ENCODE data around the gene NFATC3.

Gene NFATC3

DNA sequence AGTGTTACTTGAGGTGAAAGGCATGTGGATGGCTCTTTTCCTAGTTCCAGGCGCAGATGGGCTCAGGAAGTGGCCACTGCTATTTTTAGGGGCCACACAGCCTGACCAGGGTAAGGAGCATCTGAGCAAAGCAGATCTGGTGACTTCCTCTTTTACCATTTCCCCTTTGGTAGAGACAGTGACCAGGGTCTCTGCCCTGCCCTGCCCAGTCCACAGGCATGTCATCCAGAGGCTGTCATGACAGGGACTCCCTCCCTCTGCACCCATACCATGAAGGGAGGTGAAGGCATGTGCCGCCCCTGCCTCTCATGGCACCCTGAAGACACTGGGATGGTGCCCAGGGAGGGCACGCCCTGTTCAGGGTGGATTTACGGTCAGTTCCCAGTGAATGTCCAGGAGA, 162.2 kb downstream of the NFATC3 start:
- DNase-seq (ENCODE audit: low read depth): no peak

DNA sequence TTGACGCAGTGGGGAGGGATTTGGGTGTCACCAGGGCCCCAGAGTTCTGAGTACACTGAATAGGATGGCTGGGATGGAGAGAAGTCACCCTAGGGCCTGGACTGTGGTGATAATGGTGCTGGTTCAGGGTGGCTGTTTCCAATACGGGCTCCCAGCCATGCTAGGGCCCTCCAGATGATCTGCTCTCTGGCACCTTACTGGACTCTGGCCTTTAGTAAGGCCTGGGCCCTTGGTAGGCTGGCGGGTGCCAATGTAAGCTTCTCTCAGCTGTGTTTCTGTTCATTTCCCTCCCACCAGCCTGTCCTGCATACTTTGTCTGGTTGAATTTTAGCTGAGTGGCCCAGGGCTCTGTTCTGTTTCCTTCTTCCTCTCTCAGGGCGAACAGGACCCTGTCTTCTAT, 162.8 kb downstream of the NFATC3 start:
- no peak for DNase-seq (ENCODE audit: low read depth)

DNA sequence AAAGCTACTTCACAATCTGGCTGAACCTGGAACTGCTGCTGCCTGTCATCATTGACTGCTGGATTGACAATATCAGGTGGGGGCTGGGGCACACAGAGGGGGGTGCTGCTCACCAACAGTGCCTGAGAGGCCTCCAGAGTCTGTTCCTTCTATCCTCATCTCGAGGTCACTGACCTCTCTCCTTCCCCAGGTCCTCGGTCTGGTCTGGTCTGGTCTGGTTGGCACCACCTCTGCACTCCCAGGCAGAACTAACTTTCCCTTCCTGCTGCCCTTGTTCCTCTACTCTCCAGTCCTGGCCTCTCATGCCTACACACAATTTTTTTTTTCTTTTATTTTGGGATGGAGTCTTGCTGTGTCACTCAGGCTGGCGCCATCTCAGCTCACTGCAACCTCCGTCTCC, 164.2 kb downstream of the NFATC3 start:
- no peak for DNase-seq (ENCODE audit: low read depth)

GRCh38 chr16:68250951-68251350, 165.8 kb downstream of the NFATC3 start:
- no peak for DNase-seq (ENCODE audit: low read depth)

DNA sequence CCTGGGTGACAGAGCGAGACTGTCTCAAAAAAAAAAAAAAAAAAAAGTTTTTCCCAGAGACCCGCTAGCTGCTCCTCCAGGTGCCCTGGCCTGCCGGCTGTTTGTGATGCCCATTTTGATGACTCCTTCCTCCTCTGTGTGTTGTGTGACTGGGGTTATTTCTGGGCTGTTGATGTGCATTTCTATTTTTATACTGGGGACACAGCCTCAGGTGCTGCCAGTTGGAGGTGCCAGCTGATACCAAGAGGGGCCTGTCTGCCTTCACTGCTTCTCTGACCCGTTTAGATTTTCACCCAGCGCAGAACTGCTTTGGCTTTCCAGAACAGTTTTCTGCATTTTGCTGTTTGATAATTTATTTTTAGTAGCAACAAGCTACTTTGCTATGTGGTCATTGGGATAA, 166.7 kb downstream of the NFATC3 start:
- no peak for DNase-seq (ENCODE audit: low read depth)

GRCh38 chr16:68252383-68252782, 167.2 kb downstream of the NFATC3 start:
- DNase-seq (ENCODE audit: low read depth): no peak

DNA sequence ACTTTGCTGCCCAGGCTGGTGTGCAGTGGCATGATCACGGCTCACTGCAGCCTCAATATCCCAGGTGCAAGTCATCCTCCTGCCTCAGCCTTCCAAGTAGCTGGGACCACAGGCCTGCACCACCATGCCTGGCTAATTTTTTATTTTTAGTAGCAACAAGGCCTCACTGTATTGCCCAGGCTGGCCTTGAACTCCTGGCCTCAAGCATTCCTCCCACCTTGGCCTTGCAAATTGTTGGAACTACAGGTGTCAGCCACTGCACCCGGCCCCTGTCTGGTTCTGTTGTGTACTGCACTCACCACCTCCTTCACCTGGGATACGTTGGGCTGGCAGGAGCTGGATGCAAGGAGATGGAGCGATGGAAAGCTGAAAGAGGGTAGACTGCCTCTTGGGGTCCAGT, 168.6 kb downstream of the NFATC3 start:
- DNase-seq (ENCODE audit: low read depth): no peak

DNA sequence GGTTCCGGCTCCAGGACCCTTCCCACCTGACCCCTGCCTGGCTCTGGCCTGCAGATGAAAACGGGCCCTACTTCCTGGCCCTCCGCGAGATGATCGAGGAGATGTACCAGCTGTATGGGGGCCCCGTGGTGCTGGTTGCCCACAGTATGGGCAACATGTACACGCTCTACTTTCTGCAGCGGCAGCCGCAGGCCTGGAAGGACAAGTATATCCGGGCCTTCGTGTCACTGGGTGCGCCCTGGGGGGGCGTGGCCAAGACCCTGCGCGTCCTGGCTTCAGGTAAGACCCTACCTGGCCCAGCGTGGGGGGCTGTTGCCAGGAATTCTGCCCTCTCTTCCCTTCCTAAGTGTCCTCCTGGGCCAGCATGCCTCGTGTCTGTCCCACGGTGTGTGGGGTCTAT, 170.5 kb downstream of the NFATC3 start:
- DNase-seq (ENCODE audit: low read depth): no peak

DNA sequence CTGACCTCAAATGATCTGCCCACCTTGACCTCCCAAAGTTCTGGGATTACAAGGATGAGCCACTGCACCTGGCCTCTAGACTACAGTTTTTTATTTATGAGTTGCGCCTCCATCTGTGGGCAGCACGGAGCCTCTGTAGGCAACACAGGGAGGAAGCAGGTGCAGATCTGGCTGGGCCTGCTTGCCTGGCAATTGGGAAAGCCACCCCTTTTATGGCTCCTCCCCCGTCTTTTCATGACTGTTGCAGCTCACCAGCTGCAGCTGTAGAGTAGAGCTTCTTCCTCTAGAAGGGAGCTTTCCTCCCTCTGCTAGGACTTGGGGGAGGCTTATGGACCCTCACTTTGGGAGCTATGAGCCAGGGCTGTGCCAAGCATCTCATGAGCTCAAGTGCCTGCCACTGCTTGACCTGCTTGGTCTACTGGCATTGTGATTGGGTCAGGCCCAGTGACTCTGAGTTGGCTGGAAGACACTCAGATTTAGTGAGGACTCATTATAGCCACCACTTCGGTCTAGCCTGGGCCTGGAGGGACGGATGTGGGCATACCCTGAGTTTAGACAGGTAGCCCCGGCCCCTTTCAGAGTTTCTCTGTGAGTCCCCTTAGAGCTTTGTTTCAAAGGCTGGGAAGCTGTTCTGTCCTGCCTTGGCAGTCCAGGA, 172.2 kb downstream of the NFATC3 start:
- no peak for DNase-seq (ENCODE audit: low read depth)

DNA sequence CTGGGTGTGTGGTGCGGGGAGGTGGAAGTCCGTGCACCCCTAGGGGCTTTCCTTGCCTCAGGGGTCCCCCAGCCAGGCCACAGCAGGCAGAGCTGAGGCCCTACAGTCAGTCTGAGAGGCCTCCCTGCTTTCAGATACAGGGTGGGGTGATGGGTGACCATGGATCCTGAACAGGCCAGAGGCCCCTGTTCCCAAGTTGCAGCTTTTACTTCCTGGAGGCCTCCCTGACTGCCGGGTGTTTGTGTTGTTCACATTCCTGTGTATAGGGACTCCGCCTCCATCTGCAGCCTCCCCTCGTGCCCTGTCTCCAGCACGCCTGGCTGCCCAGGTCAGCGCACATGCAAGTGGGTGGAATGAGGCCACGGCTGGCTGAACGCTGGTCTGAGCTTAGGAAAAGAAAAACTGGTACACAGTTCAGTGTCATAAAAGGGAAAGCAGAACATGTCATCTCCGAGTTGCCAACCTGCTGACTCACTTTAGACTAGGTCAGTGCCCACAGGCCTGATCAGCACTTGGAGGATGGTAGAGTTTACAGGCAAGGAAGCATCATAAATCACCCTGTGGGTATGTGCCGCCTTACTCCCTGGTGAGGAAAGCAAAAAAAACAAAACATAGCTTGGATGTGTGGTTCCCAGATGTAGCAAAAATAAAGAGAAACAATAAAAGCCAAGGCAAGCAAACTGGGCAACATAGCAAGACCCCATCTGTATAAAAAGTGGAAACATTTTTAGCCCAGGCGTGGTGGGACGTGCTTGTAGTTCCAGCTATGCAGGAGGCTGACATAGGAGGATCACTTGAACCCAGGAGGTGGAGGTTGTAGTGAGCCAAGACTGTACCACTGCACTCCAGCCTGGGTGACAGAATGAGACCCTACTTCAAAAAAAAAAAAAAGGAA, 173.0 kb downstream of the NFATC3 start:
- no peak for DNase-seq (ENCODE audit: low read depth)

GRCh38 chr16:68259007-68259825, 174.0 kb downstream of the NFATC3 start:
- no peak for DNase-seq (ENCODE audit: low read depth)

DNA sequence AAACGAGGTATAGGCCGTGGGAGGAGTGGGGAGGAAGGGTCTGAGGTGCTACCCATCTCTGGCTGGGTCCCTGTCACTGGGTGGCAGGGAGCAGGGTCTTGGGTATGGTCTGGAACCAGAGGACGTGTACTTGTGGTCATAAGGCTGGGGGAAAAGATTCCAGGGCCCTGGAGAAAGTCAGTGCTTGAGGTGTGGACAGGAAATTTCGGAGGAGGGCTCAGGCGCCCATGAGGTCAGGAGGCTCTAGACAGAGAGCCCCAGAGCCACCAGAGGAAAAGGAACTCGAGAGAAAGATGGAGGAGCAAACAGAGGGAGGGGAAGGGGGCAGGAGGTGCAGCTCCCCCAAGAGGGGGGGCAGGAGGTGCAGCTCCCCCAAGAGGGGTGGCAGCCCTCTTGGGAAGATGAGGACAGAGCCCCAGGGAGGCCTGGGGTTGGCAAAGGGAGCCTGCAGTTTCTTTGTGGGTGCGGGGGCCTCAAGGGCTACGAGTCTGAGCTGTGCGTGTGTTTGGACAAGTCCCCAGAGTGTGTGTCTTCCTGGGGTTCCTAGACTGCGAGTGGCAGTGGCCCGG, 178.5 kb downstream of the NFATC3 start:
- DNase-seq (ENCODE audit: low read depth): no peak

DNA sequence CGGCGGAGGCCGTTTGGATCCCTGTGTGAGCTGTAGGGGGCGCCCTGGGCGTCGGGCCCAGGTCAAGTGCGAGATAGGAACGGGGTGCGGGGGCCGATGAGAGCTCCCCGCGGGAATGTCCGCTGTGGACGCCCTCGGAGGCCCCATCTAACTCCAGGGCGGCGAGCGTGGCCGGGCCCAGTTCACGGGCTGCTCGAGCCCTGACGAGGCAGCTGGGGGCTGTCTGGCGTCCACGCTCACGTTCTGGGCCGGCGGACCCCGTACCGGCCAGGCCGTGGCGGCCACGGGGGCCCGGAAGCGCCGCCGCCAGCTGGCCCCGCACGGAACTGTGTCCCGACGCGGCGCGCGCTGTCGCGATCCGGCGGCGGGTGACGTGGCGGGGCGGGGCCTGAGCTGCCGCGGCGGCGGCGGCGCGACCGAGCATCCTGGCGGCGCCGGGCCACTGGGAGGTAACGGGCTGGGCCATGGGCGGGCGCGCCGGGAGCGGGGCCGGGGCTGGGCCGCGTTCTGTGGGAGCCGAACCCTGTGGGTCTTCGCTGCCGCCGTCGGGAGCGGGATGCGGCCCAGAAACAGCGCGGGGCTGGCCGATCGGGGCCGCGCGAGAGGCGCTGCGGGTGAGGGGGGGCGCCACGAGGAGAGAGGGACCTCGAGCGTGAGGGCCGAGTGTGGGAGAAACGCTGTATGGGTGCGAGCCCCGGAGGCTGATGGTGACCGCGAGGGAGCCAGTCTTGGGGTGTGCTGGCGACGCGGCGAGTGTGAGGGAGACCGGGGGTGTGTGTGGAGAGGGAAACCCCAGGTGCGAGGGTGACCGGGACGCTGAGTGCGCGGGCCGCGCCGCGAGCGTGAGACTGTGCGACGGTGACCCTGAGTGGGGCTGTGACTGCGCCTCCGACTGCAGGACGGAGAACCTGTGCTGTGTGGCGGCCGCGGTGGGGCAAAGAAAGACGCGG, 179.2 kb downstream of the NFATC3 start, which contains the start of gene SLC7A6:
Gene SLC7A6 (plus strand): TSS at position 399 of the 950 bp plus-strand sequence. CDS start 10,201 bp downstream, outside the sequence.
- DNase-seq (ENCODE audit: low read depth): peak; percentile 42

DNA sequence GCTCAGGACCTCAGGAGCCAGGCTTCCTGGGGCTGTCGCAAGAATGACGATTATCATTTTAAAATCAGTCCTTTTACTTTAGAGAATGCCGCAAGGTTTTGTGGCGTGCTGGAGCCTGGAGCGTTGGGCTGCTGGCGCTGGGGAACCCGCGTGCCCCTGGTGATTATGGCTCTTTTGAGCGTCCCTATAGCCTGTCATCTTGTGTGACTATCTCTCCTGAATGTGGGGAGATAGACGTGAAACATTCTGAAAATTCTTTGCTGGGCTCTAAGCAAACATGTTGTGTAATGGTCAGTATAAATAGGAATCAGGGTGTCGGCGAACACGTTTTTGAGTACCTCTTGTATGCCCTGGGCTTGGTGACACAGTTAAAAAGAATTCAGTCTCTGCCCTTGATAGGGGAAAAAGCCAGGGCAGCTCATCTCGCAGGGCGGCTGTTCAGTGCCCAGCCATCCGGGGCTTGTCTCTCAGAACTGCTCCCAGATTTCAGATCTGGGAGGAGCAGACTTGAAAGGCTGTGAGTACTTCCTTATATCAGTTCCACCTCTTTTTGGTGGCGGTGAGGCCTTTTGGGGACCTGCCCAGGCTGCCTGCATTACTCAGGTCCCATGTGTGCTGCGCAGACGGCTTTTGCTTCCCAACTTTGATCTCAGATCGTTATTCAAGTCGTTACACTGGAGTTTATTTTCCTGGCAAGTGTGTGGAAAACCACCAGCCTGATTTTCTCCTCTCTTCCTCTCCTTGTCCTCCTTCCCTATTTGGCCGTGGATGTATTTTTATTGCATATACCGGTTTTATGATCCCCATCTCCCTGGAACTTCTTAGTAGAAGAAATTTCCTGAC, 180.1 kb downstream of the NFATC3 start:
- DNase-seq (ENCODE audit: low read depth): no peak

DNA sequence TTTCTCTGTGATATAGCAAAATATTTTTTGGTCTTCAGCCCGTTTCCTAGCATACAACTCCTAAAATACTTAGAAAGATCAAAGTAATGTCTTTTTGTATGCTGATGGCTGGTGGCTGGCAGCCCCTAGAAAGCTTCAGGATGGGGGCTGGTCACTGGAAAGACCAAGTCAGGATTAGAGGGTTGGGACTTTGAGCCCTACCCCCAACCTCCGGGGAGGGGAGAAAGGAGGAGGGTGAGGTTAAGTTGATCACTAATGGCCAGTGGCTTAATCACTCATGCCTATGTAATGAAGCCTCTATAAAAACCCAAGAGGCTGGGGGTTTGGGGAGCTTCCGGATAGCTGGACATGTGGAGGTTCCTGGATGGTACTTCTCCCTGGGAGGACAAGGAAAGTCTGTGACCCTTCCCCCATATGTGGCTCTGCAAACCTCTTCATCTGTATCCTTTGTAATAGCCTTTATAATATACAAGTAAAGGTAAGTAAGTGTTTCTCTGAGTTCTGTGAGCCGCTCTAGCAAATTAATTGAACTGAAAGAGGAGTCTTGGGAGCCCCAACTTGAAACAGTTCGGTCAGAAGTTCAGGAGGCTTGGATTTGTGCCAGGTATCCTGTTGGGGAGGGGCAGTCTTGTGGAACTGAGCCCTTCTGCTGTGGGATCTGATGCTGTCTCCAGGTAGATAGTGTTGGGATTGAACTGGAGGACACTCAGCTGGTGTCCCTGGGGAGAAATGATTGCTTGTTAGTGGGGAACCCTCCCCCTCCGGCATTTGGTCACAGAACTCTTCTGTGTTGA, 182.6 kb downstream of the NFATC3 start:
- DNase-seq (ENCODE audit: low read depth): no peak

DNA sequence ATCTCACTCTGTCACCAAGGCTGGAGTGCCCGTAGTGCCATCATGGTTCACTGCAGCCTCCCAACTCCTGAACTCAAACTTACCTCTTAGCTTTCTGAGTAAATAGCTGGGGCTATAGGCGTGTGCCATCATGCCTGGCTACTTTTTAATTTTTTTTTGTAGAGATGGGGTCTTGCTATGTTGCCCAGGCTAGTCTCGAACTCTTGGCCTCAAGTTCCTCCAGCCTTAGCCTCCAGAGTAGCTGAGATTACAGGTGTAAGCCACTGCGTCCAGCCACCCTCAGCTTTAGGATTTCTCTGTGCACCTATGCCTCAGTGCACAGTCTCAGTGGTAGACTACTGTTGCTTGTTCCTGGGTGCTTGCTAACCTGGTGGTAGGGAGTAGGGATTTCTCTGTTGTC, 184.6 kb downstream of the NFATC3 start:
- no peak for DNase-seq (ENCODE audit: low read depth)

DNA sequence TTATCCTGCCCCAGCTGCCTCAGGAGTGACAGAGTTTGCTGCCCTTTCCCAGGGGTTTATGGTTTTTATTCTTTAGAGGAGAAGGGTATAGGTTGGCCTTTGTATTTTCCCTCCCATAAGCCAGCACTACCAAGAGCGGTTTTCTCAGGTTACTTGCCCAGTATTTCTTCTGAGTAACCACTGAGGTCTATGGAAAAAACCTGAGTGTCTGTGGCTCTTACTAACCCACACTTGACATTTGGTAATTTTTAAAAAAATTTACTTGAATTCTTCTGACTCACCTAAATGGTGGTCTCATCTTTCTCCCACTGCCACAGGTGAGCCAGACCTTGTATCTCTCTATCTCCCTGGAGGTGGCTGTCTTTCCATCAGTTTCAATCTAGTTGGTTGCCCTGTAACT, 185.2 kb downstream of the NFATC3 start:
- DNase-seq (ENCODE audit: low read depth): no peak

DNA sequence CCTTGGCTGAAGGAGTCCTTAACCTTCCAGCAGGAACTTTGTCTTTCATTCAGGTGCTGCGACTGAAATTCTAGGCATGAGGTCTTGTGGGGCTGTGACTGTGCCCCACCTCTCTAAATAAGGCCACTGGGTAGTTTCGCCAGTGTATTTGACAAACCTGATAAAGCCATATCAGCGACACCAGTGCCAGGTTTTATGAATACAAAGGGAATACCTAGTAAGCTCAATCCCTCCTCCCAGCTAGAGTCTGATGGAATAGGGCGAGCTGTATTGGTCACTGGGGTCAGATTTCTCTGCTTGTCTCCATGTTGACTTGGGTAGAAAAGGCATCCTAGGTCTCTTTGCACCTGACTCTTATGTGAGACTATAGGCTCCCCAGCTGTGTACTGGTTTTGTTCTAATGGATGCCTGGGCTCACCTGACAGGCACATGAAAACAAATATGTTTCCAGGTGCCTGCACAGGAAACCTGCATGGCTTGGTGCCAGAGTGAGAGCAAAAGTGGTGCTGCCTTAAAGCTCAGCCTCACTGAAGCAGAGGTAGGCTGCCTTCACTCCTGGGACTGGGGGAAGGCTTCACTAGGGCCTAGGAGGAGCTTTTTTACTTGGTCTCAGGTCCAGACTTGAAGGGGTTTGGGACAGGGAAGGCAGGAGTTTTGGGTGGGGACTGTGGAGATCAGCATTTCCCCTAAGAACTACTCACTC, 187.5 kb downstream of the NFATC3 start:
- no peak for DNase-seq (ENCODE audit: low read depth)

- no peak for DNase-seq (ENCODE audit: low read depth)
Observed at GRCh38 chr16:68273459-68273858, 188.3 kb downstream of the NFATC3 start.

Data from non-pigmented ciliary epithelial cell (primary cell).